Measurements from ENCODE around the gene TCF20.

DNA sequence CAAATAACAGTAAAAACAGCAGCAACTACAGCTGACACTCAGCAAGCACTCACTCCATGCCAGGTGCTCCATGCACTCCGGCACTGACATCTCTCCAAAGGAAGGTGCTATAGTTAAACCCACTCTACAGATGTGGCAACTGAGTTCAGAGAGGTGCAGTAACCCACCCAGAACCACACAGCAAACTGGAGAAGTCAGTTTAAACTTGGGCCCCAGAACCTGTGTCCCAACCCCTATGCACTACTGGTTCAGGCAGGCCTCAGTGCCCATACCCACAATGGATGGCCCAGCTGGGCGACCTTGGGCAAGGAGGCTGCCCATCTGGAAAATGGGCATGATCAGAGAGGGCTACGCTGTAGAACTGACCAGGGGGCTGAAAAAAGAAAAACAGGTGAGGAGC, 26.4 kb upstream of the TCF20 start:
- TF ChIP-seq, protein P1, sequence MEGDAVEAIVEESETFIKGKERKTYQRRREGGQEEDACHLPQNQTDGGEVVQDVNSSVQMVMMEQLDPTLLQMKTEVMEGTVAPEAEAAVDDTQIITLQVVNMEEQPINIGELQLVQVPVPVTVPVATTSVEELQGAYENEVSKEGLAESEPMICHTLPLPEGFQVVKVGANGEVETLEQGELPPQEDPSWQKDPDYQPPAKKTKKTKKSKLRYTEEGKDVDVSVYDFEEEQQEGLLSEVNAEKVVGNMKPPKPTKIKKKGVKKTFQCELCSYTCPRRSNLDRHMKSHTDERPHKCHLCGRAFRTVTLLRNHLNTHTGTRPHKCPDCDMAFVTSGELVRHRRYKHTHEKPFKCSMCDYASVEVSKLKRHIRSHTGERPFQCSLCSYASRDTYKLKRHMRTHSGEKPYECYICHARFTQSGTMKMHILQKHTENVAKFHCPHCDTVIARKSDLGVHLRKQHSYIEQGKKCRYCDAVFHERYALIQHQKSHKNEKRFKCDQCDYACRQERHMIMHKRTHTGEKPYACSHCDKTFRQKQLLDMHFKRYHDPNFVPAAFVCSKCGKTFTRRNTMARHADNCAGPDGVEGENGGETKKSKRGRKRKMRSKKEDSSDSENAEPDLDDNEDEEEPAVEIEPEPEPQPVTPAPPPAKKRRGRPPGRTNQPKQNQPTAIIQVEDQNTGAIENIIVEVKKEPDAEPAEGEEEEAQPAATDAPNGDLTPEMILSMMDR (IDR thresholded peaks at IDR 0.05) = no peak
- TF ChIP-seq EP300 (IDR thresholded peaks at IDR 0.05) = no peak

Data from tibial nerve (tissue), 4 donors.